LNCaP clone FGC (cell line): ENCODE results near the gene SHISA4.
"Not testable (repeated sequence)": the region's sequence is repeated elsewhere in the genome, so short reads cannot be mapped to it uniquely, and the experiment has no call there.

ENCODE experiments used
- DNase-seq: peaks from one replicate; pipeline ENCODE4 v3.0.0-alpha.2; 2011; ENCODE audit warnings: low read depth
- H3K4me3 ChIP-seq: 2 replicates; pipeline ENCODE4 v1.5.1; 2011; ENCODE audit warnings: mild to moderate bottlenecking, low read depth, low read length, control low read depth
- TF ChIP-seq, protein P1 (sequence below): IDR thresholded peaks from 2 replicates; pipeline ENCODE4 v1.5.1; 2012; ENCODE audit warnings: mild to moderate bottlenecking; ENCODE audit not compliant: control insufficient read depth, insufficient read depth; ENCODE audit errors: extremely low read depth

SHISA4 gene

DNA sequence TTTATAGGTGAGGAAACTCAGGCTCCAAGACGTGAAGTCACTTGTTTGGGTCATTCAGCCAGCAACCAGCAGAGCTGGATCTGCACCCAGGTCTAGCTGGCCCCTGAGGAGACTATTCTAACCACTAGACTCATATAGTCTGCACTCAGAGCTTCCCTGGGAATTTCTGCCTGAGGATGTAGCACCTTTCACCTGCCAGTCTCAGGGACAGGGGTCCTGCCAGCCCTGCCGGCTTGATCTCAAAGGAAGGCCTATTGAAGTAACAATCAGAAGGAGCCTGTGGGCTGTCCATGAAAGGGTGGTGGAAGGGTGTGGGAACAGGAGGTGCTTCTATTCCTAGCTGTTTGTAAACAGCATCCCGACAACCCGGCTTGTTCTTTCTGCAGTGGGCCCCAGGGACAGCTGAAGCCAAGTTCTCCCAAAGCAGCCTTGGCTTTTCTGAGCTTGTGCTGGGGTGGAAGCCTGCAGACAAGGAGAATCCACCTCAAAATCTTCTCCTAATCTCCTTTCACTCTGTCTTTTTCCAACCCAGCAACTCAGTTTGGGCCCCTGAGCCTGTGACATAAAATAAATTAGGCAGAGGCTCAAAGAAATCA, 49.8 kb downstream of the SHISA4 start:
- no peak overlapping the region for H3K4me3 ChIP-seq
- TF ChIP-seq, protein P1, sequence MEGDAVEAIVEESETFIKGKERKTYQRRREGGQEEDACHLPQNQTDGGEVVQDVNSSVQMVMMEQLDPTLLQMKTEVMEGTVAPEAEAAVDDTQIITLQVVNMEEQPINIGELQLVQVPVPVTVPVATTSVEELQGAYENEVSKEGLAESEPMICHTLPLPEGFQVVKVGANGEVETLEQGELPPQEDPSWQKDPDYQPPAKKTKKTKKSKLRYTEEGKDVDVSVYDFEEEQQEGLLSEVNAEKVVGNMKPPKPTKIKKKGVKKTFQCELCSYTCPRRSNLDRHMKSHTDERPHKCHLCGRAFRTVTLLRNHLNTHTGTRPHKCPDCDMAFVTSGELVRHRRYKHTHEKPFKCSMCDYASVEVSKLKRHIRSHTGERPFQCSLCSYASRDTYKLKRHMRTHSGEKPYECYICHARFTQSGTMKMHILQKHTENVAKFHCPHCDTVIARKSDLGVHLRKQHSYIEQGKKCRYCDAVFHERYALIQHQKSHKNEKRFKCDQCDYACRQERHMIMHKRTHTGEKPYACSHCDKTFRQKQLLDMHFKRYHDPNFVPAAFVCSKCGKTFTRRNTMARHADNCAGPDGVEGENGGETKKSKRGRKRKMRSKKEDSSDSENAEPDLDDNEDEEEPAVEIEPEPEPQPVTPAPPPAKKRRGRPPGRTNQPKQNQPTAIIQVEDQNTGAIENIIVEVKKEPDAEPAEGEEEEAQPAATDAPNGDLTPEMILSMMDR, result no peak
- DNase-seq, result no peak

DNA sequence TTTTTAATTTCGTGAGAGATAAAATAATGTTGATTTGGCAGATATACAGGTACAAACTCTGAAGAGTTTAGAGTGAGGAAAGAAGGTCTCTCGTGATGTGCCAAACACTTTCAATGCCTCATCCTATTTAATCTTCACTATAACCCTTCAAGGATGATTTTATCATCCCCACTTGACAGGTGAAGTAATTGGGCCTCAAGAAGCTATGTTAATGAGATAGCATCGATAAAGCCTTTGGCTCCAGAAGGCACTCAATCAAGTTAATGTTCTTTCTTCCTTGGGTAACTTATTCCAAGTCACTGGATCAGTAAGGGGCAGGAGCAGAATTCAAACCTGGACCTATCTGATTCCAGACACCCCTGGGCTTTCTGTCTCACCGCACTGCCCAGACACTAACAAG, 50.5 kb downstream of the SHISA4 start:
- TF ChIP-seq, protein P1, result no peak
- H3K4me3 ChIP-seq, result no peak overlapping the region
- DNase-seq, result no peak

DNA sequence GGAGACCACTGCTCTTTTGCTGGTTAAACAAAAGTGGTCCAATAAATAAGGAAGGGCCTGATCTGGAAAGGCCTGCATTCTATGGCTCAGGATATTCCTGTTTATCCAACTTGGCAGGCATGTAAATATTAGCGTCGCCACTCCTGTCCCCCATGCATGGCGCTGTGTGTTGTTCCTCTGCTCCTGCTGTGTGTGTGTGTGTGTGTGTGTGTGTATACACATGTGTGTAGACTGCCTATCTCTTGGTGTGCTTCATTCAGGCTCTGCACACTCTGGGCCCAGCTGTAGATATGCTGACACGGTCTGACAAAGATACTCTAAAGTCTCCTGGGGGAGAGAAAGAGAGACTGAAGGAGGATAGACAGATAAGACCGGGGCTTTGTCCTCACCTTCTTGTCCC, 50.9 kb downstream of the SHISA4 start:
- TF ChIP-seq, protein P1, result no peak
- no peak for DNase-seq
- no peak overlapping the region for H3K4me3 ChIP-seq

DNA sequence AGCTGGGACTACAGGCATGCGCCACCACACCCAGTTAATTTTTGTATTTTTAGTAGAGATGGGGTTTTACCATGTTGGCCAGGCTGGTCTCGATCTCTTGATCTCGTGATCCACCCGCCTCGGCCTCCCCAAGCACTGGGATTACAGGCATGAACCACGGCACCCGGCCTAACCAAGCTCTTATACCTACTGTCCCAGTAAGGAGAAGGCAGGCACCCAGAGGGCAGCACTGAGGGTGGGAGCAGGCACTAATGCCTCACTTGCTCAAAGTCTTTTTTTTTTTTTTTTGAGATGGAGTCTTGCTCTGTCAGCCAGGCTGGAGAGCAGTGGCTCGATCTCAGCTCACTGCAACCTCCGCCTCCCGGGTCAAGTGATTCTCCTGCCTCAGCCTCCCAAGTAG, 51.6 kb downstream of the SHISA4 start:
- H3K4me3 ChIP-seq, DNase-seq: not testable (repeated sequence)

DNA sequence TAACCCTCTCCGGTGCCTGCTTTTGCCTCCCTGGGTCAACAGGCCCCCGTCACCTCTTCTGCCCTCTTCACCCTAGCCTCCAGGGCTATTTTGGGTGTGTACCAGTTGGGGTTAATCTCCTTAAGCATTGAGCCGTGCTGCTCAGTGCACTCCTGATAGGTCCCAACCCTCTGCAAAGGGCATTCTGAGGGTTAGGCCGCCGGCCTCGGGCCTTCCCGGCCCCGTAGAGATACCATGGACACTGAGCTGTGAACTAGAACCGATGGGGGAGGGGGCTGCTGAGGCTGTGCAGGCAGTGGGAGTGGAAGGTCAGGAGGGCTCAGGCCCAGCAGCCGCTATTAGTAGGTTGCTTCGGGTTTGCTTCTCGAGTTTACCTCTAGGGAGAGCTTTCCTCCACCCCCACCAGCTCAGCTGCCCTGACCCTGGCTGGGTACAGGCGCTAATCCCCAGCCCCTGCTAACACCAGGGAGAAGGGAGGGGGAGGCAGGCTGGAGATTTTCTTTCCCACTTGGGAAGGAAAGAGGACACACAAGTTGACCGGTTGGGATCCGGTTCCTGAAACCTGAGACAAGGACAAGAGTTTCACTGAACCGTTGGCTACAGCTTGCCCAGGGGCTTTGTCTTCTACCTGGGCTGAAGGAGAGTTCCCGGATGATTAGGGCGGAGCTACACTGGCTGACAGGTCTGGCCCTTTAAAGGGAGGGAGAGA, 52.9 kb downstream of the SHISA4 start:
- no peak for DNase-seq
- TF ChIP-seq, protein P1, result no peak
- H3K4me3 ChIP-seq, result no peak overlapping the region

DNA sequence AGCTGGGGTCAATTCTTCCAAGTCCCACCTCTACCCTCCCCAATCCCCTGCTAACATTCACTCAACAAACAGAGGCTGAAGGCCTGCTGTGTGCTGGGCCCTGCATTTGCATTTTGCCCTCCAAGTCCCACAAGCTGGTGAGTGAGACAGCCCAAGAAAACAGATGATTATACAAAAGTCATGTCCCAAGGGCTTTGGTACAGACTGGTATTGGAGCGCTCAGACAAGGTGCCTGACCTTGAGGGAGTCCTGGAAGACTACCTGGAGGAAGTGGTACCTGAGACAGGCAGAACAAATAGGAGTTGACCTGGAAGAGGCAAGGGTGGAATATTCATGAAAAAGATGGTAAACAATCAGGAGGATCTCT, 53.4 kb downstream of the SHISA4 start:
- no peak overlapping the region for H3K4me3 ChIP-seq
- TF ChIP-seq, protein P1, result no peak
- DNase-seq, result no peak
